Ovary (tissue), 3 donors: ENCODE data around the gene RNFT2.

Experiments used
- CTCF ChIP-seq, 3 donors: fragments of 450-650 bp in 2 of 3; fragments of 200-600 bp in 1 of 3; IDR thresholded peaks; one replicate each; pipeline versions ENCODE4 v1.5.1 to v1.8.0; 2016 to 2022; ENCODE audit warnings: antibody characterized with exemption in 3 of 3, mild to moderate bottlenecking in 1 of 3
- EP300 ChIP-seq: sonication (generic); formaldehyde crosslinking; IDR thresholded peaks from one replicate; pipeline ENCODE4 v1.6.1; 2017; ENCODE audit warnings: antibody characterized with exemption
- POLR2A ChIP-seq: fragments of 450-650 bp; IDR thresholded peaks from one replicate; pipeline ENCODE4 v1.6.1; 2017; ENCODE audit warnings: antibody characterized with exemption, mild to moderate bottlenecking, moderate library complexity
- donor health status: DM: no; HTN: no; CAD: no.

- TF ChIP-seq POLR2A (no peak), CTCF (IDR thresholded peaks at IDR 0.05) (no peak), EP300 (no peak)
These were observed 56.6 kb downstream of the RNFT2 start for GRCh38 chr12:116794725-116795124.
